Gastroesophageal sphincter (tissue), 4 donors: ENCODE results near the gene MAZ. TPM values are rescaled to one million over a fixed set of nuclear protein-coding genes. Genes with fewer than 3 reads are reported as not detected.
A peak's percentile ranks its signal among the peaks of the same experiment; 100 is the strongest.

Source experiments
- ATAC-seq: fragments of 150-250 bp; one replicate; pipeline ENCODE4 v1.9.1; 2016; ENCODE audit warnings: mild to moderate bottlenecking, moderate library complexity
- H3K27ac ChIP-seq, 4 donors: fragments of 200-600 bp; sonication (generic) in 3 of 4; 1 replicate in 3 of 4; 2 replicates in 1 of 4; pipeline ENCODE4 v1.5.1; 2016 to 2019
- H3K27me3 ChIP-seq: fragments of 200-600 bp; sonication (generic); one replicate; pipeline ENCODE4 v1.5.1; 2019
- H3K36me3 ChIP-seq, 2 donors: fragments of 200-600 bp; sonication (generic); one replicate each; pipeline ENCODE4 v1.5.1; 2019; ENCODE audit warnings: control low read depth in 1 of 2
- H3K4me1 ChIP-seq, 3 donors: fragments of 200-600 bp; sonication (generic); 1 replicate in 2 of 3; 2 replicates in 1 of 3; pipeline ENCODE4 v1.5.1; 2016 to 2019; ENCODE audit warnings: control low read depth in 2 of 3
- H3K4me3 ChIP-seq, 2 donors: fragments of 200-600 bp; sonication (generic); one replicate each; pipeline ENCODE4 v1.5.1; 2019; ENCODE audit warnings: mild to moderate bottlenecking in 1 of 2, moderate library complexity in 1 of 2
- H3K9me3 ChIP-seq, 3 donors: fragments of 200-600 bp; sonication (generic); one replicate each; pipeline ENCODE4 v1.5.1; 2017 to 2019; ENCODE audit warnings: control low read depth in 2 of 3
- CTCF ChIP-seq, 4 experiments: fragments of 200-600 bp in 2 of 4; fragments of 450-650 bp in 2 of 4; sonication (generic) in 1 of 4; IDR thresholded peaks; one replicate each; pipeline ENCODE4 v1.5.1; 2017 to 2019; ENCODE audit warnings: antibody characterized with exemption in 4 of 4, mild to moderate bottlenecking in 2 of 4, moderate library complexity in 2 of 4
- EP300 ChIP-seq: sonication (generic); formaldehyde crosslinking; IDR thresholded peaks from one replicate; pipeline ENCODE4 v1.6.1; 2017; ENCODE audit warnings: antibody characterized with exemption, mild to moderate bottlenecking
- POLR2A ChIP-seq, 2 donors: fragments of 450-650 bp; IDR thresholded peaks; one replicate each; pipeline ENCODE4 v1.6.1; 2017; ENCODE audit warnings: antibody characterized with exemption in 2 of 2, mild to moderate bottlenecking in 2 of 2, moderate library complexity in 1 of 2
- POLR2AphosphoS5 ChIP-seq: sonication (generic); formaldehyde crosslinking; IDR thresholded peaks from one replicate; pipeline ENCODE4 v1.6.1; 2017; ENCODE audit warnings: antibody characterized with exemption
- WGBS, 2 donors: methylation state at CpG; one replicate each; pipeline ENCODE4 v1.1.5; 2018; ENCODE audit warnings: low coverage in 1 of 2; 5-methylcytosine and 5-hydroxymethylcytosine counted together
- total RNA-seq, 4 donors: library from RNA; depleted of rRNA; stranded (reverse); fragments of >200 nt; gene quantifications; one replicate each; pipeline ENCODE4 v1.1.0, GENCODE V29; 2016

Gene MAZ
- total RNA-seq, 4 donors from 2014 or later: 86.3 to 212 (median 116) TPM

GRCh38 chr16:29842732-29843346 is 36.5 kb downstream of the MAZ start:
- Histone ChIP-seq H3K4me1 (peaks cover 0 to 12% (median 4%) of the 10 kb centered on the region in 3 donors), H3K27me3 (no peaks in the 10 kb centered on the region), H3K27ac (no peak overlapping the region), H3K4me3 (no peak overlapping the region), H3K9me3 (no peaks in the 10 kb centered on the region), H3K36me3 (peaks cover 0 to 98% of the 10 kb centered on the region in 2 donors)
- WGBS, 2 donors: 92 to 100% methylated on average over 2 to 7 of the region's 9 CpGs
- no peak for TF ChIP-seq CTCF (IDR thresholded peaks at IDR 0.05)
- TF ChIP-seq POLR2A (IDR thresholded peaks at IDR 0.05): no peak
- no peak for TF ChIP-seq EP300
- no peak for TF ChIP-seq POLR2AphosphoS5
- no peak for ATAC-seq

- H3K27ac ChIP-seq: no peak overlapping the region
- peaks cover 0 to 93% of the 10 kb centered on the region in 2 donors for H3K36me3 ChIP-seq
- no peaks in the 10 kb centered on the region for H3K27me3 ChIP-seq
- H3K9me3 ChIP-seq: no peaks in the 10 kb centered on the region
- H3K4me3 ChIP-seq: no peak overlapping the region
- ATAC-seq: no peak
- peaks cover 0 to 20% (median 4%) of the 10 kb centered on the region in 3 donors for H3K4me1 ChIP-seq
- whole genome bisulfite sequencing, 2 donors: 83% methylated on average over 1 to 2 of the region's 8 CpGs
- no peak for TF ChIP-seq POLR2A (IDR thresholded peaks at IDR 0.05)
- TF ChIP-seq CTCF (IDR thresholded peaks at IDR 0.05): no peak
- TF ChIP-seq EP300: no peak
- TF ChIP-seq POLR2AphosphoS5: no peak
These were observed 37.6 kb downstream of the MAZ start for GRCh38 chr16:29843931-29844330.

- Histone ChIP-seq H3K27me3 (no peaks in the 10 kb centered on the region), H3K36me3 (peaks cover 0 to 86% of the 10 kb centered on the region in 2 donors)
- TF ChIP-seq POLR2AphosphoS5: peak; percentile 7
- TF ChIP-seq POLR2A (IDR thresholded peaks at IDR 0.05): no peak
These were observed 38.4 kb downstream of the MAZ start for GRCh38 chr16:29844575-29845331.

GRCh38 chr16:29845656-29846055 is 39.3 kb downstream of the MAZ start:
- peaks cover 0 to 77% of the 10 kb centered on the region in 2 donors for H3K36me3 ChIP-seq
- no peak for TF ChIP-seq POLR2A (IDR thresholded peaks at IDR 0.05)
- peak overlapping the region in 2 of 4 donors; percentile 11 to 12 for H3K27ac ChIP-seq
- ATAC-seq: no peak
- H3K9me3 ChIP-seq: no peaks in the 10 kb centered on the region
- no peak overlapping the region for H3K4me3 ChIP-seq
- peaks cover 0 to 32% (median 4%) of the 10 kb centered on the region in 3 donors for H3K4me1 ChIP-seq
- WGBS, 2 donors: 100% methylated on average over 1 of the region's 18 CpGs; no CpG with 5 or more reads in 1 of the 2 donors
- no peaks in the 10 kb centered on the region for H3K27me3 ChIP-seq

More at GRCh38 chr16:29844575-29845331, 38.4 kb downstream of the MAZ start:
- no peak overlapping the region for H3K4me3 ChIP-seq
- peaks cover 0 to 28% (median 4%) of the 10 kb centered on the region in 3 donors for H3K4me1 ChIP-seq
- WGBS, 2 donors: 56 to 59% methylated on average over 3 to 4 of the region's 28 CpGs
- H3K27ac ChIP-seq: peak overlapping the region in 3 of 4 donors; percentile 8 to 61 (median 27)
- peak; percentile 69 for ATAC-seq
- no peaks in the 10 kb centered on the region for H3K9me3 ChIP-seq

- ATAC-seq: peak; percentile 77
- H3K27ac ChIP-seq: peak overlapping the region in 3 of 4 donors; percentile 21 to 56 (median 48)
- WGBS, 2 donors: 43 to 60% methylated on average over 1 of the region's 15 CpGs
- H3K4me3 ChIP-seq: no peak overlapping the region
- peaks cover 0 to 32% (median 4%) of the 10 kb centered on the region in 3 donors for H3K4me1 ChIP-seq
- H3K27me3 ChIP-seq: no peaks in the 10 kb centered on the region
- H3K36me3 ChIP-seq: peaks cover 0 to 48% of the 10 kb centered on the region in 2 donors
- TF ChIP-seq POLR2AphosphoS5 (no peak), EP300 (no peak), CTCF (IDR thresholded peaks at IDR 0.05) (peak in 3 of 4 experiments; percentile 81 to 94 (median 87))
- H3K9me3 ChIP-seq: no peaks in the 10 kb centered on the region
These were observed 42.3 kb downstream of the MAZ start for GRCh38 chr16:29848420-29849297.
